VCaP (cell line): ENCODE results near the gene PRR35.

Experiments
- H3K27ac ChIP-seq: fragments of 450-650 bp; 2 replicates; pipeline ENCODE4 v1.5.1; 2017
- CTCF ChIP-seq: fragments of 450-650 bp; conservative IDR thresholded peaks from 2 replicates; pipeline ENCODE4 v1.5.1; 2017; ENCODE audit warnings: mild to moderate bottlenecking, moderate library complexity

The PRR35 gene

GRCh38 chr16:564690-565418 is 4.7 kb downstream of the PRR35 start:
- peak overlapping the region; percentile 70 for H3K27ac ChIP-seq
- no peak for TF ChIP-seq CTCF

- peak overlapping the region; percentile 70 for H3K27ac ChIP-seq
- TF ChIP-seq CTCF = no peak
Observed at GRCh38 chr16:565419-566330, 5.5 kb downstream of the PRR35 start.

- TF ChIP-seq CTCF = no peak
- peak within 1 kb of the TSS; percentile 70 for H3K27ac ChIP-seq
Observed at GRCh38 chr16:566475-567372, 6.5 kb downstream of the PRR35 start, which contains the start of gene NHLRC4. Gene NHLRC4 (plus strand): TSS chr16:567005. CDS start chr16:568048, 1,043 bp downstream.

GRCh38 chr16:567373-568256 is 7.4 kb downstream of the PRR35 start:
- TF ChIP-seq CTCF = no peak
- H3K27ac ChIP-seq = peak overlapping the region; percentile 70

GRCh38 chr16:568401-569258 is 8.4 kb downstream of the PRR35 start:
- peak overlapping the region; percentile 66; the same call in 1 of the 2 replicates for H3K27ac ChIP-seq
- no peak for TF ChIP-seq CTCF
